IMR-90 (cell line): ENCODE data around the gene OTOA. TPM values are rescaled to one million over a fixed set of nuclear protein-coding genes. Genes with fewer than 3 reads are reported as not detected.

Experiments
- ATAC-seq: fragments of 200-7000 bp; cut with Tn5 transposase; 2 replicates; pipeline ENCODE4 v1.9.1; 2020; ENCODE audit warnings: low read depth, mild to moderate bottlenecking, moderate library complexity
- BruUV-seq: library from RNA; stranded (reverse); fragments of 400-500 nt; replicated peaks from 2 replicates; lab custom pipeline; 2021; lab: Mats Ljungman, UMichigan
- CTCF ChIA-PET: fragments of 300-600 bp; formaldehyde crosslinking; extraction: SDS; loops from one replicate; lab custom pipeline; 2021; ENCODE audit warnings: antibody characterized with exemption; lab: Yijun Ruan, JAX
- POLR2A ChIA-PET: fragments of 300-600 bp; sonication (Branson Sonifier 250); formaldehyde crosslinking; loops from one replicate; lab custom pipeline; 2022; ENCODE audit warnings: antibody characterized with exemption; ENCODE audit not compliant: unreplicated experiment; lab: Charles Lee
- DNase-seq: peaks from one replicate; pipeline ENCODE4 v3.0.0; 2013
- H2AFZ ChIP-seq: replicated peaks from 2 replicates; pipeline ENCODE3; 2013; ENCODE audit warnings: low read length, mild to moderate bottlenecking; ENCODE audit not compliant: poor library complexity
- H2AK5ac ChIP-seq: 2 replicates; pipeline ENCODE4 v1.6.1; 2013; ENCODE audit warnings: low read depth, low read length, inconsistent platforms
- H2AK9ac ChIP-seq: replicated peaks from 2 replicates; pipeline ENCODE3; 2013; ENCODE audit warnings: mild to moderate bottlenecking, low read depth, low read length, moderate library complexity; ENCODE audit not compliant: poor library complexity
- H2BK120ac ChIP-seq: 2 replicates; pipeline ENCODE4 v1.6.1; 2013; ENCODE audit warnings: low read depth, low read length, inconsistent platforms
- H2BK15ac ChIP-seq: 3 replicates; pipeline ENCODE4 v1.6.1; 2013; ENCODE audit warnings: low read depth, low read length, inconsistent platforms
- H2BK20ac ChIP-seq: 2 replicates; pipeline ENCODE4 v1.6.1; 2013; ENCODE audit warnings: low read depth, mild to moderate bottlenecking, inconsistent platforms, low read length, moderate library complexity
- H2BK5ac ChIP-seq: 2 replicates; pipeline ENCODE4 v1.6.1; 2013; ENCODE audit warnings: mild to moderate bottlenecking, low read depth, low read length, inconsistent platforms; ENCODE audit not compliant: poor library complexity, severe bottlenecking
- H3K14ac ChIP-seq: replicated peaks from 2 replicates; pipeline ENCODE4 v1.6.1; 2013; ENCODE audit warnings: low read depth, low read length, inconsistent platforms
- H3K18ac ChIP-seq: 2 replicates; pipeline ENCODE4 v1.6.1; 2013; ENCODE audit warnings: low read depth, low read length, control low read depth
- H3K23ac ChIP-seq: 2 replicates; pipeline ENCODE4 v1.6.1; 2013; ENCODE audit warnings: low read depth, low read length, inconsistent platforms
- H3K27ac ChIP-seq: 2 replicates; pipeline ENCODE4 v1.5.1; 2013; ENCODE audit warnings: mild to moderate bottlenecking, control low read depth, low read length; ENCODE audit not compliant: insufficient read depth
- H3K27me3 ChIP-seq: 2 replicates; pipeline ENCODE4 v1.6.1; 2013; ENCODE audit warnings: low read length; ENCODE audit not compliant: control insufficient read depth, insufficient read depth
- H3K36me3 ChIP-seq: 2 replicates; pipeline ENCODE4 v1.6.1; 2013; ENCODE audit warnings: low read length, mixed read lengths; ENCODE audit not compliant: control insufficient read depth, insufficient read depth
- H3K4ac ChIP-seq: 2 replicates; pipeline ENCODE4 v1.6.1; 2013; ENCODE audit warnings: low read depth, low read length, inconsistent platforms
- H3K4me1 ChIP-seq: 2 replicates; pipeline ENCODE4 v1.6.1; 2013; ENCODE audit warnings: low read length, mixed read lengths; ENCODE audit not compliant: control insufficient read depth, insufficient read depth
- H3K4me2 ChIP-seq: 2 replicates; pipeline ENCODE4 v1.6.1; 2013; ENCODE audit warnings: low read depth, mild to moderate bottlenecking, control low read depth, low read length, moderate library complexity
- H3K4me3 ChIP-seq: 2 replicates; pipeline ENCODE4 v1.5.1; 2013; ENCODE audit warnings: low read depth, mild to moderate bottlenecking, control low read depth, low read length, moderate library complexity; ENCODE audit not compliant: insufficient read depth
- H3K56ac ChIP-seq: 2 replicates; pipeline ENCODE4 v1.6.1; 2013; ENCODE audit warnings: low read length, inconsistent platforms; ENCODE audit not compliant: insufficient read depth; ENCODE audit errors: extremely low read depth
- H3K79me1 ChIP-seq, 2 experiments: 2 replicates each; pipeline ENCODE4 v1.6.1; 2013; ENCODE audit warnings: low read length in 2 of 2, inconsistent platforms in 1 of 2, low read depth in 1 of 2
- H3K9ac ChIP-seq: 2 replicates; pipeline ENCODE4 v1.6.1; 2013; ENCODE audit warnings: low read depth, low read length, control low read depth
- H3K9me1 ChIP-seq: 2 replicates; pipeline ENCODE4 v1.6.1; 2013; ENCODE audit warnings: low read length, inconsistent platforms; ENCODE audit not compliant: insufficient read depth
- H3K9me3 ChIP-seq: 2 replicates; pipeline ENCODE4 v1.6.1; 2013; ENCODE audit warnings: low read length; ENCODE audit not compliant: control insufficient read depth, insufficient read depth
- H4K20me1 ChIP-seq: 2 replicates; pipeline ENCODE4 v1.6.1; 2013; ENCODE audit warnings: low read length, inconsistent platforms; ENCODE audit not compliant: insufficient read depth
- H4K5ac ChIP-seq: 2 replicates; pipeline ENCODE4 v1.6.1; 2013; ENCODE audit warnings: mild to moderate bottlenecking, low read depth, low read length, control low read depth
- H4K8ac ChIP-seq, 2 experiments: 2 replicates each; pipeline ENCODE4 v1.6.1; 2013; ENCODE audit warnings: low read depth in 2 of 2, low read length in 2 of 2, control low read depth in 1 of 2, inconsistent platforms in 1 of 2
- H4K91ac ChIP-seq: 2 replicates; pipeline ENCODE4 v1.6.1; 2013; ENCODE audit warnings: low read depth, low read length, inconsistent platforms; ENCODE audit not compliant: insufficient read depth
- CEBPB ChIP-seq: IDR thresholded peaks from 2 replicates; pipeline ENCODE4 v1.6.1; 2012; ENCODE audit warnings: low read depth, low read length, improper control_type of control experiment
- RCOR1 ChIP-seq: IDR thresholded peaks from 2 replicates; pipeline ENCODE4 v1.6.1; 2012; ENCODE audit warnings: mild to moderate bottlenecking, low read length, improper control_type of control experiment; ENCODE audit not compliant: insufficient replicate concordance
- RFX5 ChIP-seq: IDR thresholded peaks from 2 replicates; pipeline ENCODE4 v1.8.0; 2012; ENCODE audit warnings: low read depth, mild to moderate bottlenecking, low read length, moderate library complexity
- USF2 ChIP-seq: fragments of 150-350 bp; IDR thresholded peaks from 2 replicates; pipeline ENCODE4 v1.6.1; 2017; ENCODE audit warnings: mild to moderate bottlenecking, antibody characterized with exemption, low read length, low read depth
- WGBS, 2 experiments: methylation state at CpG; one replicate each; pipeline versions ENCODE4 v1.1.5 to v1.1.7; 2013; ENCODE audit warnings: missing lambda C conversion rate in 2 of 2; ENCODE audit not compliant: insufficient read length in 1 of 2; ENCODE audit errors: extremely low coverage in 2 of 2; 5-methylcytosine and 5-hydroxymethylcytosine counted together
- dilution Hi-C: fragments of 300-500 bp; cut with HindIII; formaldehyde crosslinking; loops from one replicate; pipeline ENCODE4 v1.14.3; 2018; ENCODE audit warnings: low sequenced_read_pairs; ENCODE audit not compliant: unreplicated experiment
- in situ Hi-C: fragments of 300-500 bp; cut with MboI; formaldehyde crosslinking; loops from 3 replicates; pipeline ENCODE4 v1.14.3; 2019; ENCODE audit warnings: low sequenced_read_pairs, inconsistent platforms, mixed read lengths
- intact Hi-C: fragments of 100-400 bp; cut with micrococcal nuclease; formaldehyde crosslinking; loops from 2 replicates; pipeline ENCODE4 v1.10.0; 2022
- polyA plus RNA-seq, 3 experiments: library from polyadenylated mRNA; depleted of rRNA; stranded (reverse); fragments of >200 nt; gene quantifications; 2 replicates each; pipeline ENCODE4 v1.2.3, GENCODE V29; 2012; ENCODE audit warnings: low replicate concordance in 1 of 3
- total RNA-seq: library from RNA; depleted of rRNA; stranded (reverse); fragments of >200 nt; gene quantifications from 2 replicates; pipeline ENCODE4 v1.2.3, GENCODE V29; 2012

The OTOA gene
- total and polyA plus RNA-seq, 2 of the 4 experiments (the other 2 are of a cell fraction), result 0.02 TPM; not detected in 1

- no peak for DNase-seq
- no peak overlapping the region for H3K14ac ChIP-seq
- no peak overlapping the region for H2BK15ac ChIP-seq
- no peaks in the 10 kb centered on the region for H3K9me1 ChIP-seq
- ChIA-PET POLR2A (interaction anchor here (0.6 kb wide), 1 partner anchor 18 kb away, joined by 4 read pairs; no protein-coding TSS in a partner anchor), CTCF (no interaction called here)
- no peak overlapping the region for H2BK5ac ChIP-seq
- no peaks in the 10 kb centered on the region for H3K36me3 ChIP-seq
- H2BK120ac ChIP-seq, result no peak overlapping the region
- TF ChIP-seq RCOR1 (no peak), CEBPB (no peak), USF2 (no peak), RFX5 (no peak)
- no peak overlapping the region for H4K91ac ChIP-seq
- H3K27me3 ChIP-seq, result peaks cover 2% of the 10 kb centered on the region
- ATAC-seq, result no peak
- intact Hi-C loops, result no loop called here
- H3K27ac ChIP-seq, result no peak overlapping the region
- no peak overlapping the region for H2BK20ac ChIP-seq
- dilution Hi-C loops, result no loop called here
- no peak overlapping the region for H4K8ac ChIP-seq
- H3K4me2 ChIP-seq, result no peak overlapping the region
- H3K9ac ChIP-seq, result no peak overlapping the region
- H3K9me3 ChIP-seq, result no peaks in the 10 kb centered on the region
- no peaks in the 10 kb centered on the region for H4K20me1 ChIP-seq
- H3K56ac ChIP-seq, result no peak overlapping the region
- H3K18ac ChIP-seq, result no peak overlapping the region
- H3K23ac ChIP-seq, result no peak overlapping the region
- H2AFZ ChIP-seq, result no peak overlapping the region
- H2AK5ac ChIP-seq, result no peak overlapping the region
- no peaks in the 10 kb centered on the region for H3K79me1 ChIP-seq
- H3K4me1 ChIP-seq, result no peaks in the 10 kb centered on the region
- BruUV-seq, result no TSS peak
- H3K4me3 ChIP-seq, result no peak overlapping the region
- in situ Hi-C loops, result loop anchor here (10.0 kb wide), 1 partner anchor 49 kb away; no protein-coding TSS in a partner anchor
- H4K5ac ChIP-seq, result no peak overlapping the region
- WGBS, 2 experiments, result no CpG with 5 or more reads among the region's 2 CpGs
- H2AK9ac ChIP-seq, result no peak overlapping the region
- no peak overlapping the region for H3K4ac ChIP-seq
These were observed 59.8 kb downstream of the OTOA start for GRCh38 chr16:21723532-21723931.
